ENCODE data around the gene DAAM1. TPM values are rescaled to one million over a fixed set of nuclear protein-coding genes. Genes with fewer than 3 reads are reported as not detected.
A peak's percentile ranks its signal among the peaks of the same experiment; 100 is the strongest.

The DAAM1 gene
- total RNA-seq (2021; ENCODE audit: unreplicated experiment), result 13.3 TPM
- polyA plus RNA-seq (2012; ENCODE audit: insufficient read length), result 4.0 TPM
- percentile 62 among the genes with signal in this experiment for Bru-seq, nascent RNA
- BruChase-seq, experiment 1, labeled RNA remaining after a 2-hour chase, result percentile 52 among the genes with signal in this experiment
- percentile 49 among the genes with signal in this experiment for BruChase-seq, experiment 2, labeled RNA remaining after a 6-hour chase
- long read RNA-seq, partial matches to known transcripts, result 5 of 8 reads
- long read RNA-seq, other reads (novel, unspliced or antisense), result 3 of 8 reads

DNA sequence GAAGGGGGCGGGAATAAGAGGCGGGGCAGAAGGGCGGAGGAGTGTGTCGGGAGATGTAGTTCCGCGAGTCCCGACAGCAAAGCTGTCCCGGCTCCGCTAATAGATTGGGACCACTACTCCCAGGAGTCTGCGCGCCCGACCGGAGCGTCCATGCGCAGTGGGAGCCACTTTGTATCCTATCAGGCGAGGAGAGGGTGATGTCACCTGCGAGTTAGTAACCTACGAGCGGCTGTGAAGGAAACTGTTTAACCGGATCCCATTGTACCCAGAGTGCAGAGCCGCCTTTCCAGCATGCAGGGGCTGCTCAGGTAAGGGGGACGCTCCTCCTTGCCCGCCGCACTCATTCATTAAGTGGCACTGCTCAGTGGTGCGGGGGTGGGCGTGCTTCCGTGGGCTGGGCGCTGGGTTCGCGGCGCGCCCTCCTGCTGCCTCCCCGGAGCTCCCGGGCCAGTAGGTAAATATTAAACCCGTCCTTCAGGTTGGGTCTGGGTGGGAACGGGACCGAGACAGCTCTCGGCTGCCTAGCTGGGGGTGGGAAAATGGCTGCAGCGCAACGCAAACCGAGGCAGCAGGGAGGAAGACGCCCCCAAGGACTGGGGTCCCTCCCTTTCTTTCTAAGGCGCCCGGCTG, at the start of gene DAAM1:
Gene DAAM1, plus strand, starts transcription at position 207 of the 630 bp plus-strand sequence. CDS start 74,811 bp downstream, outside the sequence.
- BruUV-seq (replicated peaks), result no TSS peak
- in situ Hi-C loops (cut with HindIII; ENCODE audit: low pct_unique_long_range_greater_than_20kb, low sequenced_read_pairs), result no loop called here
- no peaks in the 10 kb centered on the region for H3K9me3 ChIP-seq (ENCODE audit: control insufficient read depth, insufficient read depth, low read depth, low read length)
- H3K4me3 ChIP-seq (ENCODE audit: low read depth in 2 of 2, low read length in 2 of 2), result peak within 1 kb of the TSS; percentile 84 to 93
- H3K36me3 ChIP-seq (ENCODE audit: control insufficient read depth, insufficient read depth, low read length), result no peaks in the 10 kb centered on the region; the same call in 1 of the 2 replicates
- intact Hi-C loops (cut with micrococcal nuclease; ENCODE audit: unreplicated experiment), result loop anchor here (5.0 kb wide), 1 partner anchor 254 kb away; no protein-coding TSS in a partner anchor
- no peak for TF ChIP-seq TCF7L2 (IDR thresholded peaks at IDR 0.05; ENCODE audit: low read depth, low read length)
- TF ChIP-seq POLR2AphosphoS5 (IDR thresholded peaks at IDR 0.05; ENCODE audit: low read depth, low read length), result no peak
- TF ChIP-seq, protein P1, sequence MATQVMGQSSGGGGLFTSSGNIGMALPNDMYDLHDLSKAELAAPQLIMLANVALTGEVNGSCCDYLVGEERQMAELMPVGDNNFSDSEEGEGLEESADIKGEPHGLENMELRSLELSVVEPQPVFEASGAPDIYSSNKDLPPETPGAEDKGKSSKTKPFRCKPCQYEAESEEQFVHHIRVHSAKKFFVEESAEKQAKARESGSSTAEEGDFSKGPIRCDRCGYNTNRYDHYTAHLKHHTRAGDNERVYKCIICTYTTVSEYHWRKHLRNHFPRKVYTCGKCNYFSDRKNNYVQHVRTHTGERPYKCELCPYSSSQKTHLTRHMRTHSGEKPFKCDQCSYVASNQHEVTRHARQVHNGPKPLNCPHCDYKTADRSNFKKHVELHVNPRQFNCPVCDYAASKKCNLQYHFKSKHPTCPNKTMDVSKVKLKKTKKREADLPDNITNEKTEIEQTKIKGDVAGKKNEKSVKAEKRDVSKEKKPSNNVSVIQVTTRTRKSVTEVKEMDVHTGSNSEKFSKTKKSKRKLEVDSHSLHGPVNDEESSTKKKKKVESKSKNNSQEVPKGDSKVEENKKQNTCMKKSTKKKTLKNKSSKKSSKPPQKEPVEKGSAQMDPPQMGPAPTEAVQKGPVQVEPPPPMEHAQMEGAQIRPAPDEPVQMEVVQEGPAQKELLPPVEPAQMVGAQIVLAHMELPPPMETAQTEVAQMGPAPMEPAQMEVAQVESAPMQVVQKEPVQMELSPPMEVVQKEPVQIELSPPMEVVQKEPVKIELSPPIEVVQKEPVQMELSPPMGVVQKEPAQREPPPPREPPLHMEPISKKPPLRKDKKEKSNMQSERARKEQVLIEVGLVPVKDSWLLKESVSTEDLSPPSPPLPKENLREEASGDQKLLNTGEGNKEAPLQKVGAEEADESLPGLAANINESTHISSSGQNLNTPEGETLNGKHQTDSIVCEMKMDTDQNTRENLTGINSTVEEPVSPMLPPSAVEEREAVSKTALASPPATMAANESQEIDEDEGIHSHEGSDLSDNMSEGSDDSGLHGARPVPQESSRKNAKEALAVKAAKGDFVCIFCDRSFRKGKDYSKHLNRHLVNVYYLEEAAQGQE (IDR thresholded peaks at IDR 0.05; ENCODE audit: insufficient read depth in 1 of 2, low read depth in 2 of 2, low read length in 1 of 2), result no peak
- TF ChIP-seq SIN3A (IDR thresholded peaks at IDR 0.05; ENCODE audit: borderline replicate concordance, insufficient read depth, low read depth, low read length), result no peak
- TF ChIP-seq, protein P2, sequence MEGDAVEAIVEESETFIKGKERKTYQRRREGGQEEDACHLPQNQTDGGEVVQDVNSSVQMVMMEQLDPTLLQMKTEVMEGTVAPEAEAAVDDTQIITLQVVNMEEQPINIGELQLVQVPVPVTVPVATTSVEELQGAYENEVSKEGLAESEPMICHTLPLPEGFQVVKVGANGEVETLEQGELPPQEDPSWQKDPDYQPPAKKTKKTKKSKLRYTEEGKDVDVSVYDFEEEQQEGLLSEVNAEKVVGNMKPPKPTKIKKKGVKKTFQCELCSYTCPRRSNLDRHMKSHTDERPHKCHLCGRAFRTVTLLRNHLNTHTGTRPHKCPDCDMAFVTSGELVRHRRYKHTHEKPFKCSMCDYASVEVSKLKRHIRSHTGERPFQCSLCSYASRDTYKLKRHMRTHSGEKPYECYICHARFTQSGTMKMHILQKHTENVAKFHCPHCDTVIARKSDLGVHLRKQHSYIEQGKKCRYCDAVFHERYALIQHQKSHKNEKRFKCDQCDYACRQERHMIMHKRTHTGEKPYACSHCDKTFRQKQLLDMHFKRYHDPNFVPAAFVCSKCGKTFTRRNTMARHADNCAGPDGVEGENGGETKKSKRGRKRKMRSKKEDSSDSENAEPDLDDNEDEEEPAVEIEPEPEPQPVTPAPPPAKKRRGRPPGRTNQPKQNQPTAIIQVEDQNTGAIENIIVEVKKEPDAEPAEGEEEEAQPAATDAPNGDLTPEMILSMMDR (IDR thresholded peaks at IDR 0.05), result no peak
- peak within 1 kb of the TSS; percentile 68 for H3K27ac ChIP-seq (ENCODE audit: low read length)
- H3K27me3 ChIP-seq (ENCODE audit: control insufficient read depth, insufficient read depth, low read length), result peaks cover 5% of the 10 kb centered on the region; the same call in 1 of the 2 replicates
- POLR2A ChIA-PET, result no interaction called here
- H3K4me1 ChIP-seq (ENCODE audit: control insufficient read depth, insufficient read depth, low read length), result no peaks in the 10 kb centered on the region; the same call in none of the 2 replicates
- CTCF ChIA-PET, result no interaction called here
- ATAC-seq (peak; percentile 96), DNase-seq (ENCODE audit: low read depth, low spot score) (peak; percentile 84)

DNA sequence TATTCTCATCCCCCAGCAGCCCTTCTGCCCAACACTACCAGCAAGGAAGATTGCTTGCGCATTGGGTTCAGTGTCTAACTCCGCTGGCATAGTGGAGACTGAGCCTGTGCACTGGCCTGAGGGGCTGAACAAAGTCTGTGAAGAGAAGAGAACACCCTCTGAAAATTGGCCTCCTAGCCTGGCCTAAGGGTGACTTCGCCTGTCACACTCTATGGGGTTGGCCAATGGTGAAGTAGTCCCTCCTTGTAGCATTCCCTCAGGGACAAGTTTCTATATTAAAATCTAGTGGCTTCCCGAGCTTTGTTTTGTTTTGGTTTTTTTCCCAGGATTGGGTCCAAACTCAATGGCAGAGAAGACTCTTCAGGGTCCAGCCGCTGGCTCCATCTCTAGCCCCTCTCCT, 49.1 kb upstream of the DAAM1 start:
- Histone ChIP-seq H3K9me3 (ENCODE audit: control insufficient read depth, insufficient read depth, low read depth, low read length) (no peaks in the 10 kb centered on the region), H3K4me3 (ENCODE audit: low read depth in 2 of 2, low read length in 2 of 2) (no peak overlapping the region), H3K36me3 (ENCODE audit: control insufficient read depth, insufficient read depth, low read length) (no peaks in the 10 kb centered on the region), H3K27me3 (ENCODE audit: control insufficient read depth, insufficient read depth, low read length) (no peaks in the 10 kb centered on the region), H3K4me1 (ENCODE audit: control insufficient read depth, insufficient read depth, low read length) (no peaks in the 10 kb centered on the region), H3K27ac (ENCODE audit: low read length) (no peak overlapping the region)
- ChIA-PET CTCF (no interaction called here), POLR2A (no interaction called here)
- in situ Hi-C loops (cut with HindIII; ENCODE audit: low pct_unique_long_range_greater_than_20kb, low sequenced_read_pairs), result no loop called here
- ATAC-seq (no peak), DNase-seq (ENCODE audit: low read depth, low spot score) (no peak)
- BruUV-seq (replicated peaks), result no TSS peak
- intact Hi-C loops (cut with micrococcal nuclease; ENCODE audit: unreplicated experiment), result no loop called here
- TF ChIP-seq POLR2AphosphoS5 (IDR thresholded peaks at IDR 0.05; ENCODE audit: low read depth, low read length), result no peak
- TF ChIP-seq SIN3A (IDR thresholded peaks at IDR 0.05; ENCODE audit: borderline replicate concordance, insufficient read depth, low read depth, low read length), result no peak
- TF ChIP-seq, protein P2 (IDR thresholded peaks at IDR 0.05), result no peak

All from Panc1 (cell line).